ENCODE measurements around the gene RIT2. TPM values are rescaled to one million over a fixed set of nuclear protein-coding genes. Genes with fewer than 3 reads are reported as not detected.

The RIT2 gene
- total RNA-seq, 4 donors from 2014 or later: not detected

DNA sequence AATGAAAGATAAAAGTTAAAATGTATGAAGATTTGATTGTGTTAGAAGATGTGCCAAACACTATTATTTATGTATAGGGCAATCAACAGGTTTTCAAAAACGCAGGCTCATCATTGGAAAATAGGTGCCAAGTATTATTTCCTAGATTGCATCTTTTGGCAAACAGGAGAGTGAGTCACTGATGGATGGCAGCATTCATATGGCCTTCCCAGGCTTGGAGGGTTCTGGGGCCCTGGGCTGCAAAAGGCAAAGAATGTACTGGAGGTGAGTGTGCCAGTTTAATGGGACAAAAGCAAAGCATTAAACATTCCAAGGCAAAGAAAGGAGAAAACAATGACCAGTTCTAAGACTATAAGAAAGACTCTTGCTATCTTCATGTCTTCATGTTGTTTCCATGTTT, 379.4 kb downstream of the RIT2 start:
- no peak overlapping the region for H3K27ac ChIP-seq (replicated peaks in 1 of 4)
- no peak for DNase-seq (ENCODE audit: extremely low spot score)
- no peak overlapping the region for H3K4me3 ChIP-seq
- intact Hi-C loops (cut with DNase I): no loop called here
- TF ChIP-seq EP300 (IDR thresholded peaks at IDR 0.05) (no peak), POLR2AphosphoS5 (IDR thresholded peaks at IDR 0.05) (no peak), POLR2A (IDR thresholded peaks at IDR 0.05; ENCODE audit: low read depth) (no peak)
- TF ChIP-seq, protein P1, sequence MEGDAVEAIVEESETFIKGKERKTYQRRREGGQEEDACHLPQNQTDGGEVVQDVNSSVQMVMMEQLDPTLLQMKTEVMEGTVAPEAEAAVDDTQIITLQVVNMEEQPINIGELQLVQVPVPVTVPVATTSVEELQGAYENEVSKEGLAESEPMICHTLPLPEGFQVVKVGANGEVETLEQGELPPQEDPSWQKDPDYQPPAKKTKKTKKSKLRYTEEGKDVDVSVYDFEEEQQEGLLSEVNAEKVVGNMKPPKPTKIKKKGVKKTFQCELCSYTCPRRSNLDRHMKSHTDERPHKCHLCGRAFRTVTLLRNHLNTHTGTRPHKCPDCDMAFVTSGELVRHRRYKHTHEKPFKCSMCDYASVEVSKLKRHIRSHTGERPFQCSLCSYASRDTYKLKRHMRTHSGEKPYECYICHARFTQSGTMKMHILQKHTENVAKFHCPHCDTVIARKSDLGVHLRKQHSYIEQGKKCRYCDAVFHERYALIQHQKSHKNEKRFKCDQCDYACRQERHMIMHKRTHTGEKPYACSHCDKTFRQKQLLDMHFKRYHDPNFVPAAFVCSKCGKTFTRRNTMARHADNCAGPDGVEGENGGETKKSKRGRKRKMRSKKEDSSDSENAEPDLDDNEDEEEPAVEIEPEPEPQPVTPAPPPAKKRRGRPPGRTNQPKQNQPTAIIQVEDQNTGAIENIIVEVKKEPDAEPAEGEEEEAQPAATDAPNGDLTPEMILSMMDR (IDR thresholded peaks at IDR 0.05): no peak
- no peaks in the 10 kb centered on the region for H3K4me1 ChIP-seq
- H3K27me3 ChIP-seq: no peaks in the 10 kb centered on the region
- whole genome bisulfite sequencing: 45% methylated on average over 1 of the region's 1 CpG
- no peaks in the 10 kb centered on the region for H3K9me3 ChIP-seq
- no peaks in the 10 kb centered on the region for H3K36me3 ChIP-seq

DNA sequence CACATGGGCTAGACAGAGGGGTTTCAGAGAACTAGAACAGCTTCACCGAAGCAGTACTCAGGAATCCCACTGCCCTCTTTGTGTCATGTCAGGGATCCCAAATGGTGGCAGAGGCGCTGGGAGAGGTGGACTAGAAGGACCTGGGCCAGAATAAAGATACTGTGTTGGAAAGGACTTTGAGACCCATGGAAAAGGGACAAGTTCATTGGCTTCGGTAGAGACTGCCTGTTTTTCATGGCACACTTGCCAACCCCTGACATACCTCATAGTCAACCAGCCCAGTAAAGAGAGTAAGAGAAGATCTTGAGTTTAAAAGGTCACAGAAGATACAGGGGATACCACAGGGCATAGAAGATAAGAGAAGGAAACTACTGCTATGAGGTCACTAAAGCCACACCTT, 381.0 kb downstream of the RIT2 start:
- no peak for DNase-seq (ENCODE audit: extremely low spot score)
- H3K27me3 ChIP-seq: no peaks in the 10 kb centered on the region
- no peaks in the 10 kb centered on the region for H3K4me1 ChIP-seq
- 92% methylated on average over 3 of the region's 3 CpGs for WGBS
- no peak overlapping the region for H3K4me3 ChIP-seq
- TF ChIP-seq, protein P1 (IDR thresholded peaks at IDR 0.05): no peak
- TF ChIP-seq POLR2A (IDR thresholded peaks at IDR 0.05; ENCODE audit: low read depth): no peak
- H3K9me3 ChIP-seq: no peaks in the 10 kb centered on the region
- H3K36me3 ChIP-seq: no peaks in the 10 kb centered on the region
- no peak overlapping the region for H3K27ac ChIP-seq (replicated peaks in 1 of 4)
- intact Hi-C loops (cut with DNase I): no loop called here

DNA sequence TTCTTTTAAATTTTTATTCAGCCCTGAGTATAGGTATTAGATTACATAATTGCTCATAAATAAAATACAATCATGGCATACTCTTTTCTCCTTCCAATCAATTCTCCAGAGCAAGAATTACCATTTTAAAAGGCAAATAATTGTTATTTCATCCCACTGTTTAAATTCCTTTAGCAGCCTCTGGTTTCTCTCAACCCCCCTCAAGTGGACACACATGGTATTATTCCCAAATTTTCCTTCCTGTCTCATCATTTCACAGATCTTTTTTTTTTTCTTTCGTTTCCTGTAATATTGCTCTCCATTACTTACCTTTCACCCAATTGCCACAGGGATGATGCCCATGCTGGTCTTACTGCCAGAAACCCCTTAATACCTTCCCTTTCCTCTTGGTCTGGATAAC, 385.2 kb downstream of the RIT2 start:
- Histone ChIP-seq H3K4me1 (no peaks in the 10 kb centered on the region), H3K27ac (replicated peaks in 1 of 4) (no peak overlapping the region), H3K9me3 (no peaks in the 10 kb centered on the region), H3K4me3 (no peak overlapping the region), H3K27me3 (no peaks in the 10 kb centered on the region), H3K36me3 (no peaks in the 10 kb centered on the region)
- TF ChIP-seq, protein P1 (IDR thresholded peaks at IDR 0.05): peak in 1 of 3 experiments; percentile 21
- no peak for TF ChIP-seq POLR2A (IDR thresholded peaks at IDR 0.05; ENCODE audit: low read depth)
- WGBS: 39% methylated on average over 1 of the region's 1 CpG
- intact Hi-C loops (cut with DNase I): no loop called here
- no peak for DNase-seq (ENCODE audit: extremely low spot score)

DNA sequence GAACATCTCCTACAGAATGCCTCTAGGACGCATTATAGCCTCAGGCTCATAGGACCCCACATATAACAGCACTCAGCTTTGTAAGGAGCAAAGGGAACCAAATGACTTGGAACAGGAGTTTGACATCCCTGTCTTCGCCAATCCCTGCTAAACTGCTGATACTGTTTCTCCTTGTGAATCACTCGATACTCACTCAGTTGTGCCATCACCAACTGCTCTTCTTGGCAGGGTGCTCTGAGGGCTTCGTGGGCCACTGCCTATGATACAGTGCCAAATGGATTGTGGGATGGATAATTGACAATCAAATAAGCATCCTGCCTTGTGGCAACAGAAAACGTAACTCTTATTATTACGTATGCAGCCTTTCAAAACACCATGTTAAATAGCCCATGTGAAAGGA, 396.3 kb downstream of the RIT2 start:
- intact Hi-C loops (cut with DNase I): no loop called here
- no peak overlapping the region for H3K4me3 ChIP-seq
- TF ChIP-seq EP300 (IDR thresholded peaks at IDR 0.05) (no peak), POLR2A (IDR thresholded peaks at IDR 0.05; ENCODE audit: low read depth) (no peak), POLR2AphosphoS5 (IDR thresholded peaks at IDR 0.05) (no peak)
- TF ChIP-seq, protein P1 (IDR thresholded peaks at IDR 0.05): no peak

DNA sequence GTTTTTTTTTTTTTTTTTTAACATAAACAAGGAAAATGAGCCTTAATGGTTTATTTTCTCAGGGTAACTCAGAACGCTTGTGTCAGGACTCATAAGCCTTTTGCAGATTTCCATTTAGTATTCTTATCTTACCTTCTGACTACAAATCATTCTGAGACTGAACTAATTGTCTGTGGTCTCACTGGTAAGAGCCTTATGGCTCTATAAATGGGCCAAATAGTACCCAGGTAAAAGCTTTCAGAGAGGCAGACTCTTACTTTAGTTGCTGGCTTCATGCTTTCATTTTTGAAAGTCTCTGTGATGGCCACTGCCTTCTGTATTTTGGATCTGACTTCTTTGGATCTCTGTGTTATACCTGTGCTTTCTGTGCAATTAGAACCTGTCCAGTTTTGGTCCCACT, 403.4 kb downstream of the RIT2 start:
- no peaks in the 10 kb centered on the region for H3K36me3 ChIP-seq
- no peak overlapping the region for H3K27ac ChIP-seq (replicated peaks in 1 of 4)
- 29% methylated on average over 1 of the region's 1 CpG for WGBS
- H3K4me3 ChIP-seq: no peak overlapping the region
- DNase-seq (ENCODE audit: extremely low spot score): no peak
- H3K4me1 ChIP-seq: no peaks in the 10 kb centered on the region
- intact Hi-C loops (cut with DNase I): no loop called here
- no peaks in the 10 kb centered on the region for H3K27me3 ChIP-seq
- no peaks in the 10 kb centered on the region for H3K9me3 ChIP-seq
- TF ChIP-seq, protein P1 (IDR thresholded peaks at IDR 0.05): no peak
- TF ChIP-seq POLR2A (IDR thresholded peaks at IDR 0.05; ENCODE audit: low read depth): no peak
- TF ChIP-seq POLR2AphosphoS5 (IDR thresholded peaks at IDR 0.05): no peak

More for the DNA sequence above, 396.3 kb downstream of the RIT2 start:
- no peaks in the 10 kb centered on the region for H3K4me1 ChIP-seq
- H3K27me3 ChIP-seq: no peaks in the 10 kb centered on the region
- 80% methylated on average over 6 of the region's 6 CpGs for WGBS
- no peak overlapping the region for H3K27ac ChIP-seq (replicated peaks in 1 of 4)
- no peaks in the 10 kb centered on the region for H3K9me3 ChIP-seq
- H3K36me3 ChIP-seq: no peaks in the 10 kb centered on the region
- no peak for DNase-seq (ENCODE audit: extremely low spot score)

Measured in esophagus muscularis mucosa (tissue), 4 donors.